HL-60 (cell line): ENCODE measurements around the gene ENPP3.

Experiments
- CTCF ChIP-seq: IDR thresholded peaks from one replicate; pipeline ENCODE4 v1.5.1; 2011; ENCODE audit warnings: low read length, control low read depth, inconsistent platforms; ENCODE audit not compliant: insufficient read depth
- POLR2AphosphoS5 ChIP-seq: IDR thresholded peaks from 2 replicates; pipeline ENCODE4 v1.6.1; 2012; ENCODE audit warnings: low read depth
- REST ChIP-seq: IDR thresholded peaks from 2 replicates; pipeline ENCODE4 v1.6.1; 2012; ENCODE audit warnings: low read depth; ENCODE audit not compliant: insufficient replicate concordance
- SPI1 ChIP-seq: IDR thresholded peaks from 2 replicates; pipeline ENCODE4 v1.6.1; 2012; ENCODE audit warnings: low read depth, mild to moderate bottlenecking, borderline replicate concordance

GRCh38 chr6:131681585-131681984 lies 44.5 kb downstream of the ENPP3 start:
- TF ChIP-seq POLR2AphosphoS5 (no peak), CTCF (no peak), SPI1 (no peak), REST (no peak)
